DMS 273 (cell line): ENCODE results near the gene SNCAIP.

Experiments
- DNase-seq: peaks from one replicate; lab custom pipeline; 2025; ENCODE audit not compliant: unreplicated experiment; lab: John Stamatoyannopoulos, UW

Gene SNCAIP

GRCh38 chr5:122492675-122493074 is 180.6 kb downstream of the SNCAIP start:
- peak; percentile 61 for DNase-seq

GRCh38 chr5:122493091-122494021 is 181.3 kb downstream of the SNCAIP start:
- DNase-seq: peak; percentile 56

- DNase-seq: no peak
Observed at GRCh38 chr5:122494109-122494508, 182.1 kb downstream of the SNCAIP start.

- DNase-seq: peak; percentile 25
Observed at GRCh38 chr5:122498163-122498562, 186.1 kb downstream of the SNCAIP start.

- no peak for DNase-seq
Observed at GRCh38 chr5:122499585-122499984, 187.5 kb downstream of the SNCAIP start.

GRCh38 chr5:122500245-122501088 is 188.4 kb downstream of the SNCAIP start:
- DNase-seq: peak; percentile 65

GRCh38 chr5:122501089-122501435 is 189.0 kb downstream of the SNCAIP start:
- no peak for DNase-seq

- no peak for DNase-seq
Observed at GRCh38 chr5:122507045-122507444, 195.0 kb downstream of the SNCAIP start.

- no peak for DNase-seq
Observed at GRCh38 chr5:122507581-122507980, 195.5 kb downstream of the SNCAIP start.

GRCh38 chr5:122508623-122509022 is 196.6 kb downstream of the SNCAIP start:
- no peak for DNase-seq
